GM12878 (cell line): ENCODE data around the gene ARHGEF18. TPM values are rescaled to one million over a fixed set of nuclear protein-coding genes. Genes with fewer than 3 reads are reported as not detected.

Source experiments
- KLF5 ChIP-seq: fragments of 450-650 bp; IDR thresholded peaks from 2 replicates; pipeline ENCODE4 v1.6.1; 2014; ENCODE audit warnings: mild to moderate bottlenecking; ENCODE audit not compliant: partially characterized antibody
- POLR2A ChIP-seq: IDR thresholded peaks from 2 replicates; pipeline ENCODE4 v1.6.1; 2011; ENCODE audit warnings: low read depth, mild to moderate bottlenecking, low read length
- POLR2AphosphoS5 ChIP-seq: IDR thresholded peaks from 2 replicates; pipeline ENCODE4 v1.6.1; 2011; ENCODE audit warnings: mild to moderate bottlenecking, low read length, inconsistent platforms
- RFX5 ChIP-seq: IDR thresholded peaks from 2 replicates; pipeline ENCODE4 v1.6.1; 2011; ENCODE audit warnings: low read depth, low read length, improper control_type of control experiment
- SIN3A ChIP-seq: IDR thresholded peaks from 2 replicates; pipeline ENCODE4 v1.6.1; 2012; ENCODE audit warnings: low read depth, low read length, improper control_type of control experiment
- SUPT20H ChIP-seq: IDR thresholded peaks from 2 replicates; pipeline ENCODE4 v1.6.1; 2011; ENCODE audit warnings: low read depth, mild to moderate bottlenecking, low read length, moderate library complexity, borderline replicate concordance; ENCODE audit not compliant: control insufficient read depth
- TCF3 ChIP-seq: IDR thresholded peaks from 2 replicates; pipeline ENCODE4 v1.6.1; 2012; ENCODE audit warnings: low read depth, mild to moderate bottlenecking, low read length, borderline replicate concordance; ENCODE audit not compliant: insufficient read depth
- WRNIP1 ChIP-seq: IDR thresholded peaks from 2 replicates; pipeline ENCODE4 v1.6.1; 2011; ENCODE audit warnings: low read depth, low read length, improper control_type of control experiment, borderline replicate concordance
- polyA plus RNA-seq, 11 experiments: library from polyadenylated mRNA; depleted of rRNA in 4 of 11; unstranded in 6 of 11; stranded (reverse) in 5 of 11; fragments of >200 nt; fragmentation: Nextera tagmentation in 4 of 11; fragmentation: Illumina TruSeq in 1 of 11; extraction: Ambion mirVana in 4 of 11; extraction: Trizol in 1 of 11; gene quantifications; 1 replicate in 1 of 11; 2 replicates in 10 of 11; pipeline versions ENCODE4 v1.2.1 to v1.2.3, GENCODE V29; 2011 to 2016; ENCODE audit warnings: inconsistent platforms in 2 of 11, missing spikeins in 2 of 11, low read depth in 1 of 11
- total RNA-seq, 4 experiments: library from RNA; depleted of rRNA in 3 of 4; stranded (reverse); fragments of >200 nt in 3 of 4; fragmentation: Illumina TruSeq in 1 of 4; extraction: Trizol in 1 of 4; gene quantifications; 2 replicates each; pipeline versions ENCODE4 v1.2.1 to v1.2.3, GENCODE V29; 2013 to 2021
- TF ChIP-seq, protein P1 (sequence below): IDR thresholded peaks from 2 replicates; pipeline ENCODE4 v1.6.1; 2011; ENCODE audit warnings: low read depth, low read length, improper control_type of control experiment, borderline replicate concordance

The ARHGEF18 gene
- total and polyA plus RNA-seq, 10 of the 15 experiments (the other 5 are each of a cell fraction or from before 2014, with no cell fraction given): 0.31 to 32.3 (median 13.4) TPM

DNA sequence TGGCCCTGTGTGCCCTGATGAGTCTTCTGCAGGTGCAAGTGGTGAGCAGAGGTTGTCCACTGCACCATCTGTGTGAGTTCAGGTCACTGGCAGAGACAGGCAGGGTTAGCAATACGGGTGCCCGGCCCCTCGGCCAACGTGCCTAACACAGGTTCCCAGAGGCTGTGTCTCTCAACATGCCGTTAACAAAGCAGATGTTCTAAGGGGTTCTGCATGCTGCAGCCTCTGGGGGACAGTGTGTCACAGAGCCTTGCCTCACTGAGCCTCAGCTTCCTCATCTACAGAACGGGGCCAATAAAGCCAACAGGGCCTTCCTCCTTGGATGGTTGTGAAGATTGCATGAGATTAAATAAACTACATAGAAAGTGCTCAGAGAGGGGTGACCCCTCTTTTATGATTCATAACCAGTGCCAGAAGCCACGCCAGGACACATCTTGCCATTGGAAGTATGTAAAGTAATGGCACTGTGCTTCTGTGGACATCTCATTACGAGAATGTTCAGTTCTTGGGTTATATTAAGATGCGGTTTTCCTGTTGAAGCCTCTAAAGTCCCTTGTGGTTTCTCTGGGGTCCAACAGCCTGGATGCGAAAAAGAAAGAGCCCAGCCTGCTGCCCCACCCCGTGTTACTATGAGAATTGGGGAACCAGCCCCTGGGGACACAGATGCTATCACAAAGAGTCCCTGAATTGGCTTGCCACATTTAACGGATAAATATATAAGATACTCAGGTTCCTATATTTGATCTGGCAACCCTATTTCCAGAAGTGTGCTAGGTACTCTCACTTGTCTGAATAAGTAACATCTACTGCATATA lies 11.2 kb upstream of the ARHGEF18 start (continued):
- TF ChIP-seq POLR2AphosphoS5: no peak; the same call in 1 of the 2 replicates
- peak; percentile 57 for TF ChIP-seq KLF5
- TF ChIP-seq WRNIP1: no peak
- TF ChIP-seq SUPT20H: no peak
- TF ChIP-seq, protein P1, sequence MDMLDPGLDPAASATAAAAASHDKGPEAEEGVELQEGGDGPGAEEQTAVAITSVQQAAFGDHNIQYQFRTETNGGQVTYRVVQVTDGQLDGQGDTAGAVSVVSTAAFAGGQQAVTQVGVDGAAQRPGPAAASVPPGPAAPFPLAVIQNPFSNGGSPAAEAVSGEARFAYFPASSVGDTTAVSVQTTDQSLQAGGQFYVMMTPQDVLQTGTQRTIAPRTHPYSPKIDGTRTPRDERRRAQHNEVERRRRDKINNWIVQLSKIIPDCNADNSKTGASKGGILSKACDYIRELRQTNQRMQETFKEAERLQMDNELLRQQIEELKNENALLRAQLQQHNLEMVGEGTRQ: no peak
- TF ChIP-seq POLR2A: peak; percentile 72
- TF ChIP-seq RFX5: no peak
- TF ChIP-seq TCF3: peak; percentile 41; the same call in 1 of the 2 replicates
- no peak for TF ChIP-seq SIN3A
